Natural killer cell (primary cell): ENCODE measurements around the gene COL15A1. TPM values are rescaled to one million over a fixed set of nuclear protein-coding genes. Genes with fewer than 3 reads are reported as not detected.

ENCODE experiments used
- ATAC-seq, 3 donors: fragments of 150-1000 bp in 2 of 3; fragments of 200-7000 bp in 1 of 3; cut with Tn5 transposase; 1 replicate in 1 of 3; 2 replicates in 2 of 3; pipeline ENCODE4 v1.10.0; 2021; ENCODE audit warnings: mild to moderate bottlenecking in 2 of 3, moderate library complexity in 2 of 3
- DNase-seq, 2 donors: peaks; one replicate each; pipeline versions ENCODE4 v3.0.0 to v3.0.0-alpha.2; 2013 to 2021; ENCODE audit warnings: mixed read lengths in 1 of 2
- H3K27ac ChIP-seq: one replicate; pipeline ENCODE4 v1.5.1; 2013; ENCODE audit warnings: mild to moderate bottlenecking, low read length
- H3K27me3 ChIP-seq: one replicate; pipeline ENCODE4 v1.6.1; 2013; ENCODE audit warnings: low read length; ENCODE audit not compliant: control insufficient read depth, insufficient read depth
- H3K36me3 ChIP-seq: one replicate; pipeline ENCODE4 v1.6.1; 2013; ENCODE audit warnings: low read length; ENCODE audit not compliant: control insufficient read depth, insufficient read depth
- H3K4me1 ChIP-seq: one replicate; pipeline ENCODE4 v1.6.1; 2013; ENCODE audit warnings: low read length; ENCODE audit not compliant: control insufficient read depth, insufficient read depth
- H3K4me3 ChIP-seq: one replicate; pipeline ENCODE4 v1.5.1; 2013; ENCODE audit warnings: low read length
- H3K9me3 ChIP-seq: one replicate; pipeline ENCODE4 v1.6.1; 2013; ENCODE audit warnings: low read length; ENCODE audit not compliant: control insufficient read depth, insufficient read depth
- H3K27ac Mint-ChIP-seq, 2 donors: one replicate each; pipeline ENCODE4 v1.8.0; 2022; ENCODE audit warnings: mild to moderate bottlenecking in 2 of 2, mixed read lengths in 2 of 2, moderate library complexity in 1 of 2
- H3K27me3 Mint-ChIP-seq, 2 donors: one replicate each; pipeline ENCODE4 v1.8.0; 2022; ENCODE audit warnings: low read depth in 2 of 2, mixed read lengths in 2 of 2
- H3K36me3 Mint-ChIP-seq: one replicate; pipeline ENCODE4 v1.8.0; 2022; ENCODE audit warnings: mixed read lengths
- H3K4me1 Mint-ChIP-seq, 2 donors: one replicate each; pipeline ENCODE4 v1.8.0; 2022; ENCODE audit warnings: mixed read lengths in 2 of 2
- H3K4me3 Mint-ChIP-seq: one replicate; pipeline ENCODE4 v1.8.0; 2022; ENCODE audit warnings: mild to moderate bottlenecking, moderate library complexity, mixed read lengths
- H3K9me3 Mint-ChIP-seq, 2 donors: one replicate each; pipeline ENCODE4 v1.8.0; 2022; ENCODE audit warnings: mixed read lengths in 2 of 2
- CTCF ChIP-seq: fragments of 200-600 bp; IDR thresholded peaks from one replicate; pipeline ENCODE4 v1.8.0; 2022; ENCODE audit warnings: antibody characterized with exemption
- WGBS: methylation state at CpG from one replicate; pipeline ENCODE4 v1.1.7; 2013; ENCODE audit warnings: missing lambda C conversion rate; ENCODE audit not compliant: insufficient coverage; 5-methylcytosine and 5-hydroxymethylcytosine counted together
- intact Hi-C: fragments of 100-400 bp; cut with micrococcal nuclease; formaldehyde crosslinking; loops from one replicate; pipeline ENCODE4 v1.14.2; 2022
- total RNA-seq, 4 donors: library from RNA; stranded (reverse); fragments of 120-200 nt in 1 of 4; gene quantifications; one replicate each; pipeline versions ENCODE4 v1.2.3 to v1.2.4, GENCODE V29; 2013 to 2022

Gene COL15A1
- total RNA-seq, 3 donors from 2014 or later (not counting 1 experiment from before 2014, with no cell fraction given), result 0.18 to 0.82 (median 0.19) TPM

DNA sequence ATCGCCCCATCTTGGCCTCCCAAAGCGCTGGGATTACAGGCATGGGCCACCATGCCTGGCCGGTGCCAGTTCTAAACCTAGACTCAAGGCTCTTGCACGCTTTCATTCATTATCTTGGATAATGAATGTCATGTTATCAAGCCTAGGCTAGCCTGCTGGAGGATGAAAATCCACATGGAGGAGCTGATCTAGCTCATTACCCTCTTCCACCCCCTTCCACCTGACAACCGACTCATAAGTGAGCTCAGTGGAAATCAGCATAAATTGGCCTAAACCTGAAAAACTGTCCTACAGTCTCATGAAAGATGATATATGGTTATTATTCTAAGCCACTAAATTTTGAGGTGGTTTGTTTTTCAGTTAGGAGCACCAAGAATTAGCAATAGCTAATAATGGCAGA lies 157.6 kb downstream of the COL15A1 start:
- no peaks in the 10 kb centered on the region for H3K27me3 Mint-ChIP-seq
- no peaks in the 10 kb centered on the region for H3K36me3 ChIP-seq
- intact Hi-C loops, result no loop called here
- peaks cover 80 to 84% of the 10 kb centered on the region in 2 donors for H3K4me1 Mint-ChIP-seq
- no peak overlapping the region for H3K4me3 ChIP-seq
- no peaks in the 10 kb centered on the region for H3K9me3 ChIP-seq
- H3K27ac ChIP-seq, result no peak overlapping the region
- TF ChIP-seq CTCF, result no peak
- H3K27me3 ChIP-seq, result no peaks in the 10 kb centered on the region
- 76% methylated on average over 4 of the region's 5 CpGs for WGBS
- no peaks in the 10 kb centered on the region for H3K9me3 Mint-ChIP-seq
- ATAC-seq, result no peak
- H3K27ac Mint-ChIP-seq, result peak overlapping the region; percentile 14 to 78
- H3K36me3 Mint-ChIP-seq, result no peaks in the 10 kb centered on the region
- peaks cover 29% of the 10 kb centered on the region for H3K4me1 ChIP-seq
- H3K4me3 Mint-ChIP-seq, result no peak overlapping the region
- DNase-seq, result no peak

GRCh38 chr9:99101812-99102211 lies 158.1 kb downstream of the COL15A1 start:
- intact Hi-C loops, result no loop called here
- no peak overlapping the region for H3K27ac ChIP-seq

DNA sequence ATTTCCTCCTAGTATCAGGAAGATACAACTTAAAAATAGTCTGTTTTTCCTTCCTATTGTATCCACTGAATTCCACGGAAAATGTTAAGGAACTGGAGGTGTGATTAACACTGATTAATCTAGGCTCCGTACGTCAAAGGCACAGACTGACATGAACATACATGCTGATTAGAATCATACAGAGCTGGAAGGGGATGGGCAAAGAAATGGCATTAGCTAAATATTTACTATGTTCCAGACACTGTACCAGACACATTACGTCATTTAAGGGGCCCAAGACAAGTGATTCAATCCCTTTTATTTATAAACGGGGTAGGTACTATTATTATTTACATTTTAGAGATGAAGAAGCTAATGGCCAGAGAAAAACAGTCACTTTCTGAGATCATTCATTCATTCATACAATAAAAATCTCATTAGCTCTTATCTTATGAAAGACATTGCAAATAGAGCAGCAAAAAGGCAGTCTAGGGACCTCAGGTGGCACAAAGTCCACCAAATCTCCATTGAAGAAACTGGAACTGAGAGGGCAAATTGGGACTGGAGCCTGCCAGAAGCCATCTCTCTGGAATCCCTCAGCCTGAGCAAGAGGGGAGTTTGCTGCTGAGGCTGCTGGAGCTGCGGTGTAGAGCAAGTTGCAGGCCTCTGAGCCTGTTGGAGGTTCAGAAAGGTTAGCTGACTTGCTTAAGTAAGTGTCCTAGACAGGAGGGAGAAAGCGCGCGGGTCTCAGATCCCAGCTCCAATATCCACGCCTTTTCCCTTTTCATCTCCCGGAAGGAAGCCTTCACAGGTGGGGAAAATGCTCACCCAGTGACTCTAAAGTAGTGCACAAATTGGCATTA lies 159.6 kb downstream of the COL15A1 start:
- Mint-ChIP-seq H3K27ac (peak overlapping the region; percentile 91 to 98), H3K9me3 (no peaks in the 10 kb centered on the region), H3K36me3 (no peaks in the 10 kb centered on the region), H3K4me1 (peaks cover 84 to 86% of the 10 kb centered on the region in 2 donors), H3K27me3 (no peaks in the 10 kb centered on the region), H3K4me3 (peak overlapping the region; percentile 86)
- no peak for TF ChIP-seq CTCF
- Histone ChIP-seq H3K4me1 (peaks cover 27% of the 10 kb centered on the region), H3K27ac (no peak overlapping the region), H3K4me3 (no peak overlapping the region), H3K9me3 (no peaks in the 10 kb centered on the region), H3K27me3 (no peaks in the 10 kb centered on the region), H3K36me3 (no peaks in the 10 kb centered on the region)
- intact Hi-C loops, result no loop called here
- 94% methylated on average over 9 of the region's 11 CpGs for WGBS
- ATAC-seq (no peak), DNase-seq (no peak)

More at GRCh38 chr9:99101812-99102211, 158.1 kb downstream of the COL15A1 start:
- H3K36me3 ChIP-seq, result no peaks in the 10 kb centered on the region
- H3K4me1 Mint-ChIP-seq, result peaks cover 80 to 84% of the 10 kb centered on the region in 2 donors
- H3K9me3 ChIP-seq, result no peaks in the 10 kb centered on the region
- no peak for ATAC-seq
- WGBS, result 100% methylated on average over 1 of the region's 2 CpGs
- no peak overlapping the region for H3K4me3 Mint-ChIP-seq
- no peak for DNase-seq
- H3K27me3 Mint-ChIP-seq, result no peaks in the 10 kb centered on the region
- peak overlapping the region; percentile 91 to 98 for H3K27ac Mint-ChIP-seq
- no peaks in the 10 kb centered on the region for H3K27me3 ChIP-seq
- H3K36me3 Mint-ChIP-seq, result no peaks in the 10 kb centered on the region
- TF ChIP-seq CTCF, result no peak
- H3K4me3 ChIP-seq, result no peak overlapping the region
- no peaks in the 10 kb centered on the region for H3K9me3 Mint-ChIP-seq
- H3K4me1 ChIP-seq, result peaks cover 29% of the 10 kb centered on the region
